Activated naive CD8-positive, alpha-beta T cell treated with anti-CD3 and anti-CD28 coated beads, Interleukin-2, amount 50 U/mL, for 16 hours (primary cell): Measurements from ENCODE around the gene AAK1.
"Not testable (repeated sequence)": the region's sequence is repeated elsewhere in the genome, so short reads cannot be mapped to it uniquely, and the experiment has no call there.

Experiments
- DNase-seq: peaks from one replicate; pipeline ENCODE4 v3.0.0-alpha.2; 2020; ENCODE audit warnings: low read depth, low spot score

The AAK1 gene

GRCh38 chr2:69643602-69644505 is at the start of gene AAK1:
Gene AAK1, minus strand, starts transcription at chr2:69643739. Its CDS starts 699 bp downstream, at chr2:69643040.
- peak; percentile 56 for DNase-seq

- no peak for DNase-seq
These were observed 48.9 kb upstream of the AAK1 start for GRCh38 chr2:69692424-69692823.

- DNase-seq, result no peak
These were observed 46.4 kb upstream of the AAK1 start for GRCh38 chr2:69689969-69690368.

GRCh38 chr2:69689466-69689865 is 45.9 kb upstream of the AAK1 start:
- DNase-seq, result no peak

- DNase-seq, result no peak
These were observed 44.6 kb upstream of the AAK1 start for GRCh38 chr2:69687971-69688611.

GRCh38 chr2:69686813-69687212 is 43.3 kb upstream of the AAK1 start:
- DNase-seq, result no peak

GRCh38 chr2:69685321-69686048 is 41.9 kb upstream of the AAK1 start:
- DNase-seq, result no peak

GRCh38 chr2:69683170-69683971 is 39.8 kb upstream of the AAK1 start:
- DNase-seq, result no peak

- DNase-seq, result no peak
These were observed 39.0 kb upstream of the AAK1 start for GRCh38 chr2:69682525-69682924.

- no peak for DNase-seq
These were observed 36.6 kb upstream of the AAK1 start for GRCh38 chr2:69680001-69680675.

GRCh38 chr2:69677914-69678313 is 34.4 kb upstream of the AAK1 start:
- no peak for DNase-seq

GRCh38 chr2:69676146-69676545 is 32.6 kb upstream of the AAK1 start:
- no peak for DNase-seq

- no peak for DNase-seq
These were observed 30.8 kb upstream of the AAK1 start for GRCh38 chr2:69674316-69674670.

- not testable (repeated sequence) for DNase-seq
These were observed 29.6 kb upstream of the AAK1 start for GRCh38 chr2:69673098-69673497.

- DNase-seq, result no peak
These were observed 26.1 kb upstream of the AAK1 start for GRCh38 chr2:69669666-69670065.

GRCh38 chr2:69668598-69668997 is 25.1 kb upstream of the AAK1 start:
- no peak for DNase-seq

- DNase-seq, result no peak
These were observed 24.4 kb upstream of the AAK1 start for GRCh38 chr2:69667805-69668382.

- DNase-seq, result no peak
These were observed 21.6 kb upstream of the AAK1 start for GRCh38 chr2:69665152-69665551.

- DNase-seq, result no peak
These were observed 20.3 kb upstream of the AAK1 start for GRCh38 chr2:69663860-69664259.

- DNase-seq, result not testable (repeated sequence)
These were observed 19.0 kb upstream of the AAK1 start for GRCh38 chr2:69662547-69662946.

GRCh38 chr2:69660637-69661036 is 17.1 kb upstream of the AAK1 start:
- no peak for DNase-seq
